H1 (cell line): Measurements from ENCODE around the gene SLC22A13. TPM values are rescaled to one million over a fixed set of nuclear protein-coding genes. Genes with fewer than 3 reads are reported as not detected.

Experiments
- CTCF ChIA-PET: fragments of 300-600 bp; sonication (Branson Sonifier 250); formaldehyde crosslinking; loops from one replicate; lab custom pipeline; 2021; ENCODE audit not compliant: partially characterized antibody; lab: Charles Lee
- POLR2A ChIA-PET: fragments of 300-600 bp; sonication (Branson Sonifier 250); formaldehyde crosslinking; loops from one replicate; lab custom pipeline; 2021; ENCODE audit warnings: inconsistent platforms; ENCODE audit not compliant: partially characterized antibody; lab: Charles Lee
- DNase-seq, 2 experiments: peaks; one replicate each; pipeline versions ENCODE4 v3.0.0 to v3.0.0-alpha.2; 2010 to 2022; ENCODE audit warnings: low spot score in 2 of 2, low read depth in 1 of 2, mixed read lengths in 1 of 2
- FAIRE-seq: peaks from 2 replicates; lab custom pipeline; 2011; peaks lifted over from hg19 to GRCh38; lab: Jason Lieb, UNC
- H2AFZ ChIP-seq: 2 replicates; pipeline ENCODE4 v1.8.1; 2012; ENCODE audit warnings: low read length, inconsistent platforms
- H2AK5ac ChIP-seq: 2 replicates; pipeline ENCODE4 v1.6.1; 2013; ENCODE audit warnings: low read depth, low read length
- H2BK120ac ChIP-seq: replicated peaks from 2 replicates; pipeline ENCODE3; 2013; ENCODE audit warnings: low read depth, low read length, inconsistent platforms
- H2BK12ac ChIP-seq: 2 replicates; pipeline ENCODE4 v1.6.1; 2013; ENCODE audit warnings: low read depth, low read length
- H2BK15ac ChIP-seq: 2 replicates; pipeline ENCODE4 v1.6.1; 2013; ENCODE audit warnings: low read length
- H2BK20ac ChIP-seq: 2 replicates; pipeline ENCODE4 v1.6.1; 2013; ENCODE audit warnings: low read length
- H2BK5ac ChIP-seq: 2 replicates; pipeline ENCODE4 v1.6.1; 2013; ENCODE audit warnings: low read depth, low read length
- H3K14ac ChIP-seq: 2 replicates; pipeline ENCODE4 v1.6.1; 2013; ENCODE audit warnings: inconsistent platforms; ENCODE audit not compliant: insufficient read length
- H3K18ac ChIP-seq: 2 replicates; pipeline ENCODE4 v1.6.1; 2013; ENCODE audit warnings: low read length; ENCODE audit errors: extremely low read depth
- H3K23ac ChIP-seq: 2 replicates; pipeline ENCODE4 v1.6.1; 2013; ENCODE audit warnings: inconsistent platforms; ENCODE audit not compliant: insufficient read length
- H3K23me2 ChIP-seq: 2 replicates; pipeline ENCODE4 v1.6.1; 2013; ENCODE audit warnings: low read depth, low read length
- H3K27ac ChIP-seq: 2 replicates; pipeline ENCODE4 v1.6.1; 2011; ENCODE audit warnings: low read depth, low read length, inconsistent platforms
- H3K27me3 ChIP-seq, 4 experiments: replicated peaks in 1 of 4; 1 replicate in 1 of 4; 2 replicates in 3 of 4; pipeline versions ENCODE4 v1.6.1 to v1.8.1; 2011 to 2013; ENCODE audit warnings: low read length in 3 of 4, mild to moderate bottlenecking in 3 of 4, inconsistent platforms in 2 of 4, mixed read lengths in 2 of 4, moderate library complexity in 1 of 4; ENCODE audit not compliant: control insufficient read depth in 3 of 4, insufficient read depth in 3 of 4; ENCODE audit errors: extremely low read depth in 1 of 4
- H3K36me3 ChIP-seq, 4 experiments: 2 replicates each; pipeline versions ENCODE4 v1.6.1 to v1.8.1; 2011 to 2013; ENCODE audit warnings: mild to moderate bottlenecking in 4 of 4, low read length in 3 of 4, moderate library complexity in 2 of 4, control low read depth in 1 of 4, inconsistent platforms in 1 of 4; ENCODE audit not compliant: insufficient read depth in 4 of 4, control insufficient read depth in 2 of 4
- H3K4ac ChIP-seq: replicated peaks from 2 replicates; pipeline ENCODE3; 2013; ENCODE audit warnings: low read length, low read depth, mixed read lengths, inconsistent platforms; ENCODE audit not compliant: insufficient read length
- H3K4me1 ChIP-seq, 4 experiments: replicated peaks in 1 of 4; 1 replicate in 1 of 4; 2 replicates in 3 of 4; pipeline versions ENCODE4 v1.6.1 to v1.8.1; 2011 to 2013; ENCODE audit warnings: low read length in 3 of 4, inconsistent platforms in 2 of 4, mixed read lengths in 1 of 4; ENCODE audit not compliant: insufficient read depth in 4 of 4, control insufficient read depth in 3 of 4
- H3K4me2 ChIP-seq, 2 experiments: 2 replicates each; pipeline versions ENCODE4 v1.6.1 to v1.8.1; 2011 to 2013; ENCODE audit warnings: low read depth in 2 of 2, low read length in 2 of 2, control low read depth in 1 of 2, inconsistent platforms in 1 of 2, mild to moderate bottlenecking in 1 of 2; ENCODE audit not compliant: insufficient read depth in 1 of 2
- H3K4me3 ChIP-seq, 4 experiments: fragments of 200-600, 300-600 bp in 1 of 4; sonication (generic), shearing (Covaris generic), sonication (Bioruptor Twin) in 1 of 4; 2 replicates each; pipeline versions ENCODE4 v1.5.1 to v1.8.1; 2011 to 2016; ENCODE audit warnings: low read length in 4 of 4, low read depth in 3 of 4, control low read depth in 2 of 4, inconsistent platforms in 2 of 4, mild to moderate bottlenecking in 2 of 4, mixed read lengths in 1 of 4, moderate library complexity in 1 of 4; ENCODE audit not compliant: insufficient read depth in 2 of 4; ENCODE audit errors: extremely low read depth in 1 of 4
- H3K56ac ChIP-seq: replicated peaks from 2 replicates; pipeline ENCODE3; 2013; ENCODE audit warnings: low read depth, mild to moderate bottlenecking, mixed read lengths, low read length, inconsistent platforms; ENCODE audit not compliant: insufficient read length
- H3K79me1 ChIP-seq: 2 replicates; pipeline ENCODE4 v1.6.1; 2013; ENCODE audit warnings: low read depth, low read length, control low read depth
- H3K79me2 ChIP-seq, 2 experiments: 2 replicates each; pipeline versions ENCODE4 v1.6.1 to v1.8.1; 2012 to 2013; ENCODE audit warnings: low read length in 2 of 2, mild to moderate bottlenecking in 2 of 2, inconsistent platforms in 1 of 2; ENCODE audit not compliant: insufficient read depth in 2 of 2, control insufficient read depth in 1 of 2
- H3K9ac ChIP-seq, 4 experiments: replicated peaks in 1 of 4; 1 replicate in 1 of 4; 2 replicates in 3 of 4; pipeline versions ENCODE4 v1.6.1 to v1.8.1; 2011 to 2013; ENCODE audit warnings: low read depth in 3 of 4, low read length in 3 of 4, control low read depth in 2 of 4, mild to moderate bottlenecking in 2 of 4, moderate library complexity in 2 of 4, inconsistent platforms in 1 of 4; ENCODE audit errors: extremely low read depth in 1 of 4
- H3K9me3 ChIP-seq, 2 experiments: 2 replicates each; pipeline versions ENCODE4 v1.6.1 to v1.8.1; 2012 to 2013; ENCODE audit warnings: mild to moderate bottlenecking in 2 of 2, moderate library complexity in 2 of 2, control low read depth in 1 of 2, inconsistent platforms in 1 of 2, low read depth in 1 of 2, low read length in 1 of 2, mixed read lengths in 1 of 2; ENCODE audit not compliant: insufficient read depth in 2 of 2
- H4K20me1 ChIP-seq, 2 experiments: replicated peaks in 1 of 2; 2 replicates each; pipeline versions ENCODE3 to v1.8.1; 2011 to 2013; ENCODE audit warnings: inconsistent platforms in 2 of 2, low read length in 2 of 2, mild to moderate bottlenecking in 1 of 2; ENCODE audit not compliant: insufficient read depth in 2 of 2, control insufficient read depth in 1 of 2
- H4K5ac ChIP-seq: 2 replicates; pipeline ENCODE4 v1.6.1; 2013; ENCODE audit warnings: low read length, low read depth, mixed read lengths, inconsistent platforms; ENCODE audit not compliant: insufficient read length
- H4K8ac ChIP-seq: 2 replicates; pipeline ENCODE4 v1.8.0; 2013; ENCODE audit warnings: mild to moderate bottlenecking, moderate library complexity, low read length, inconsistent platforms; ENCODE audit not compliant: insufficient read depth; ENCODE audit errors: extremely low read depth
- H4K91ac ChIP-seq: replicated peaks from 2 replicates; pipeline ENCODE3; 2013; ENCODE audit warnings: low read length, mixed read lengths, inconsistent platforms; ENCODE audit not compliant: insufficient read length
- HDAC6 ChIP-seq: IDR thresholded peaks from one replicate; pipeline ENCODE4 v1.7.1; 2012; ENCODE audit warnings: low read depth, mild to moderate bottlenecking, inconsistent platforms, low read length, moderate library complexity
- JUND ChIP-seq: IDR thresholded peaks from 2 replicates; pipeline ENCODE4 v1.6.1; 2011; ENCODE audit warnings: mild to moderate bottlenecking, improper control_type of control experiment, low read length
- WGBS, 2 experiments: shearing (Covaris generic) in 1 of 2; methylation state at CpG; one replicate each; pipeline versions ENCODE4 v1.1.6 to v1.1.7; 2013 to 2015; ENCODE audit warnings: low lambda C conversion rate in 2 of 2, mixed read lengths in 2 of 2, inconsistent platforms in 1 of 2, low coverage in 1 of 2, missing lambda C conversion rate in 1 of 2; ENCODE audit not compliant: insufficient replicate concordance in 2 of 2, insufficient coverage in 1 of 2, insufficient read length in 1 of 2; ENCODE audit errors: extremely low coverage in 1 of 2, missing lambda C conversion rate in 1 of 2; 5-methylcytosine and 5-hydroxymethylcytosine counted together
- polyA plus RNA-seq, 7 experiments: library from polyadenylated mRNA; depleted of rRNA in 3 of 7; stranded (reverse) in 5 of 7; unstranded in 2 of 7; fragments of >200 nt in 5 of 7; fragments of 200-250 nt in 2 of 7; gene quantifications; 1 replicate in 5 of 7; 2 replicates in 1 of 7; 4 replicates in 1 of 7; pipeline versions ENCODE4 v1.2.1 to v1.2.3, GENCODE V29; 2011 to 2013; ENCODE audit warnings: missing spikeins in 2 of 7, mixed read lengths in 2 of 7
- total RNA-seq: library from RNA; stranded (reverse); fragmentation: NEBNext Ultra II Directional; extraction: Animal tissue kit (Norgen Biotek cat#: 25700); gene quantifications from 2 replicates; pipeline ENCODE4 v1.2.1, GENCODE V29; 2021

SLC22A13 gene
- total and polyA plus RNA-seq, 2 of the 8 experiments (the other 6 are each of a cell fraction or from before 2014, with no cell fraction given), result 0.05 to 0.41 TPM

GRCh38 chr3:38317192-38317759 is 51.7 kb downstream of the SLC22A13 start:
- no peak for FAIRE-seq
- 95% methylated on average over 7 of the region's 7 CpGs; no CpG with 5 or more reads in 1 of the 2 experiments for WGBS, 2 experiments
- no peak for TF ChIP-seq HDAC6
- no peak for TF ChIP-seq JUND

More at GRCh38 chr3:38317192-38317759, 51.7 kb downstream of the SLC22A13 start:
- Histone ChIP-seq H3K56ac (no peak overlapping the region), H2BK5ac (no peak overlapping the region), H2BK20ac (no peak overlapping the region), H2BK120ac (no peak overlapping the region), H2AK5ac (no peak overlapping the region), H3K79me1 (no peaks in the 10 kb centered on the region), H3K14ac (no peak overlapping the region), H2BK15ac (no peak overlapping the region), H3K4me1 (peaks cover 0 to 4% (median 0%) of the 10 kb centered on the region in 4 experiments; a peak in 2 of 7 replicates), H3K4me2 (no peak overlapping the region), H4K5ac (no peak overlapping the region), H3K23ac (no peak overlapping the region), H3K4ac (no peak overlapping the region), H3K36me3 (no peaks in the 10 kb centered on the region), H3K27me3 (no peaks in the 10 kb centered on the region), H3K9me3 (no peaks in the 10 kb centered on the region), H3K79me2 (no peaks in the 10 kb centered on the region), H4K20me1 (no peaks in the 10 kb centered on the region), H3K27ac (no peak overlapping the region), H2BK12ac (no peak overlapping the region), H3K4me3 (no peak overlapping the region), H3K18ac (no peak overlapping the region), H4K8ac (no peak overlapping the region), H2AFZ (no peak overlapping the region), H4K91ac (no peak overlapping the region), H3K9ac (no peak overlapping the region), H3K23me2 (no peaks in the 10 kb centered on the region)
- DNase-seq, result peak in 1 of 2 experiments; percentile 22
- CTCF ChIA-PET, result interaction anchor here (1.7 kb wide), 1 partner anchor 9 kb away, joined by 4 read pairs; no protein-coding TSS in a partner anchor
- POLR2A ChIA-PET, result no interaction called here
